GM18867 (cell line): ENCODE data around the gene ISOC2.
A peak's percentile ranks its signal among the peaks of the same experiment; 100 is the strongest.

ENCODE experiments used
- ATAC-seq: cut with Tn5 transposase; IDR thresholded peaks from one replicate; pipeline ENCODE4 v1.9.1; 2021; ENCODE audit warnings: mild to moderate bottlenecking, moderate library complexity; ENCODE audit not compliant: unreplicated experiment

The ISOC2 gene

GRCh38 chr19:55490478-55491432 lies 29.3 kb upstream of the ISOC2 start:
- ATAC-seq: no peak

GRCh38 chr19:55489711-55490477 lies 28.5 kb upstream of the ISOC2 start:
- ATAC-seq: no peak

DNA sequence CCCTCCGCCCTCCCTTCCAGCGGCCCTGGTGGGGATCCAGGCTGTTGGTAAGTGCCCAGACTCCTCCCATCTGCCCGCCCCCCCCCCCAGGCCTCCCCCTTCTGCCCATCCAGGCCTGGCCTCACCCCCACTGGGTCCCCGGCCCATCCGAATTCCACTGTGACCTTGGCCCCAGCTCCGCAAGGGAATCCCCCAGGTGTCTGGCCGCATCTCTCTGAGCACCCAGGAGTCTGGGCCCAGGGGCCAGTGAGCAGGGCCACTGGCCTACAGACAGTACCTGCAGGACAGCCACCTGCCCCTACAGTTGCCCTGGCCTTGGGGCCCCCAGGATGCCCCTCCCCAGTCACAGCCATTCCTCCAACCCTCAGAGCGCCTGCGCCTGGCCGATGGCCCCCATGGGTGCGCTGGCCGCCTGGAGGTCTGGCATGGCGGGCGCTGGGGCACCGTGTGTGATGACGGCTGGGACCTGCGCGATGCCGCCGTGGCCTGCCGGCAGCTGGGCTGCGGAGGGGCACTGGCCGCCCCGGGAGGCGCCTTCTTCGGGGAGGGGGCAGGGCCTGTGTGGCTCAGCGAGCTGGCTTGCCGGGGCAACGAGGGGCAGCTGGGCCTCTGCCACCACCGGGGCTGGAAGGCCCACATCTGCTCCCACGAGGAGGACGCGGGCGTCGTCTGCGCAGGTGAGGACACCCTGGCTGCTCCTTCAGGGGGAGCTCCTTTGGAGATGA lies 27.7 kb upstream of the ISOC2 start:
- ATAC-seq: no peak

GRCh38 chr19:55487924-55488687 lies 26.7 kb upstream of the ISOC2 start, which contains the start of gene SSC5D:
SSC5D (plus strand) TSS chr19:55488436; CDS start chr19:55488590, 154 bp downstream.
- ATAC-seq: no peak

DNA sequence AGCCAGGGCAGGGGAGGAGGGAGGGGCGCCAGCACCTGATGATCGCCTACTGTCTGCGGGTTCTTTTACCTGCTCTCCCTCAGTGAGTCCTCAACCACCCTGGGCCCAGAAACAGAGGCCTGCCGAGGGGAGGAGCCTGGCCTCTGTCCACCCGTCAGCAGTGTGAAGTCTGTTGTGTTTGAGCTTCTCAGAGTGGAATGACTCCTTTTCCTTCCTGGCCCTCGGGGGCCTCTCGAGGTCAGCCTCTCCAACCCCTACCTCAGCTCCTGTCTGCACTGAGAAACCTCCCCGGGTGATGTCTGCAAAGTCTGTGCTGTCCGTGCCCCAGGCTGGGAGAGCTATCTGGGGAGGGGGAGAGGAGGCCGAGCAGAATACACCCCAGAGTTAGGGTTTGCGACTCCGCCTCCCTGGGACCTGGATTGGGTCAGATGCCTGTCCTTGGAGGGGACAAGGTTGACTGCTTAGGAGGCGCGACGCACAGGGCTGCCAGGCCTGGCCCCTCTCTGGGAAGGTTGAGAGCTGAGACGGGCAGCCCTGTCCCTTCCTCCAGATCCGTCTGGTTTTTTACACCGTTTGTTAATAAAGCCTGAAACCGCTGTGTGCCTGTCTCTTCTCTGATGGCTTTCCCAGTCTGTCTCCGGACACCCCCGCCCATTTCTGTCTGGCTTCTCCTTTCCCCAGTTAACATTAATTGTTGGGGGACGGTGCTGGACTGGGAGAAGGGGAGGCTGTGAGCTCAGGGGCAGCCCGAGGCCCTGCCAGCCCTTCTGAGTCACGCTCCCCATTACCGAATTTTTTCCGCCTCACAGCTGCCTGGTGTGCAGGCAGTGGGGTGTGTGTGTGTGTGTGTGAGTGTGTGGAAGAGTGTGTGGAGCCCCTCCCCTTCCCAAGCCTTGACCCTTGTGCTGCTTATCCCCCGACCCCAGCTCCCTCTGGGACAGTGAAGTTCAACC lies 25.8 kb upstream of the ISOC2 start:
- no peak for ATAC-seq

DNA sequence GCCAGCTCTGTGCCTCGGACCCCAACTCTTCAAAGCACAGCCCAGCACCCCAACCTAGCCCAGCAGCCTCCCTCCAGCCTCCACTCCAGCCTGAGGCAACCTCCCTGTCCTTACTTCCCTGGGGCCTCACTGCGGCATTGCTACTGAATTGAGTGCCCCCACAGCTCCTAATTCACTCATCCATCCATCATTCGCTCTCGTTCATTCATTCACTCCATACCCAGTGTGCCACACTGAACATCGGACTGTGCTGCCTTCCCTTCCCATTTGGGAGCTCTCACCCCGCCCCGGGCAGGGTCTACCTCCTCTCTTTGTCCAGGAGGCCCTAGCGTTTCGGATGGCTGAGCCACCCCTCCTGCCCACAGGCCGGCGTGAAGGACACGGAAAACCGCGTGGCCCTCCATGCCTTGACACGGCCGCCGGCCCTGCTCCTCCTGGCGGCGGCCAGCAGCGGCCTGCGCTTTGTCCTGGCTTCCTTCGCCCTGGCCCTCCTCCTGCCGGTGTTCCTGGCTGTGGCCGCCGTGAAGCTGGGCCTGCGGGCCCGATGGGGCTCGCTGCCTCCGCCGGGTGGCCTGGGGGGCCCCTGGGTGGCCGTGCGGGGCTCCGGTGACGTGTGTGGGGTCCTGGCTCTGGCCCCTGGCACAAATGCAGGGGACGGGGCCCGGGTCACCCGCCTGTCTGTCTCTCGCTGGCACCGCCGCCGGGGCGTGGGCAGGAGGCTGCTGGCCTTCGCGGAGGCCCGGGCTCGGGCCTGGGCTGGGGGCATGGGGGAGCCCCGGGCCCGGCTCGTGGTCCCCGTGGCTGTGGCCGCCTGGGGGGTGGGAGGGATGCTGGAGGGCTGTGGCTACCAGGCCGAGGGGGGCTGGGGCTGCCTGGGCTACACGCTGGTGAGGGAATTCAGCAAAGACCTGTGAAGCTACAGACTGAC lies 24.9 kb upstream of the ISOC2 start:
- ATAC-seq: no peak

GRCh38 chr19:55485439-55486011 lies 24.1 kb upstream of the ISOC2 start:
- ATAC-seq: no peak

DNA sequence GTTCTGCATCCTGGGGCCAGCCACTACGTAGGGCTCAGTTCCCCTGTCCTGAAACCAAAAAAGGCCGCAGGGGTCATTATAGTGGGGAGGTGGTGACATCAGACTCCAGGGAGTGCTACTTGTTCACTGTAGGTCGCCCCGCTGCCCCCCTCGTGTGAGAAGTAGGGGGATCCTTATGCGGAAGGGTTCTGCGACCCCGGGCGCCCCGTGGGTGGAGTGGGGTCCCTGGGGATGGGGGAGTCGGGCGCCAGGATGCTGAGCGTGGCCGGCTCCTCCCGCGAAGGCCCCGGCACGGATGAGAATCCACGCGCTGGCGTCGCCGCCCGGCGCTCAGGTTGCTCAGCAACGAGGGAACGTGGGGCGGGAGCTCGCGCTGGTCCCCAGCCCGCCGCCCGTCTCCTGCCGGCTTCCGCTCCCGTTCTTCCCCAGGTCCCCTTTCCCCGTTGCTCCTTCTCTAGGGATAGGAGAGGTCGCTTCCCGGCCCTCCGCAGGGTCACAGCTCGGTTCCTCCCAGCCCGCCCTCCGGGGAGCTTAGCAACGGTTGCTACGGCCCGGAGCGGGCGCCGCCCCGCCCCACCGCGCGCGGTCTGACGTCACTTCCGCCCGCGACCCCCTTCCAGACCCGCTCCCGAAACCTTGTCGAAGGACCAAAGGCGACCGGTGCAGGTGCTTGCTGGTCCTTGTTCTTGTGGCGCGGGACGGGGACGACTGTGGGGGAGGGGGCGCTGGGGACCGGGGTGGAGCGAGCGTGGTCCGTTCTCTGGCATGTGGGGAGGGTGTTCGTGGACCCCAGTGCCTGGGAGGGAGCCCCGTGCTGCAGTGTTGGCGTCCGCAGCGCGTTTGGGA lies 23.4 kb upstream of the ISOC2 start, which contains the start of gene NAT14:
NAT14 (plus strand) TSS at position 596 of the 846 bp plus-strand sequence. CDS start 521 bp downstream, outside the sequence.
- peak; percentile 56 for ATAC-seq

- no peak for ATAC-seq
These were observed 22.5 kb upstream of the ISOC2 start for GRCh38 chr19:55483706-55484592.

DNA sequence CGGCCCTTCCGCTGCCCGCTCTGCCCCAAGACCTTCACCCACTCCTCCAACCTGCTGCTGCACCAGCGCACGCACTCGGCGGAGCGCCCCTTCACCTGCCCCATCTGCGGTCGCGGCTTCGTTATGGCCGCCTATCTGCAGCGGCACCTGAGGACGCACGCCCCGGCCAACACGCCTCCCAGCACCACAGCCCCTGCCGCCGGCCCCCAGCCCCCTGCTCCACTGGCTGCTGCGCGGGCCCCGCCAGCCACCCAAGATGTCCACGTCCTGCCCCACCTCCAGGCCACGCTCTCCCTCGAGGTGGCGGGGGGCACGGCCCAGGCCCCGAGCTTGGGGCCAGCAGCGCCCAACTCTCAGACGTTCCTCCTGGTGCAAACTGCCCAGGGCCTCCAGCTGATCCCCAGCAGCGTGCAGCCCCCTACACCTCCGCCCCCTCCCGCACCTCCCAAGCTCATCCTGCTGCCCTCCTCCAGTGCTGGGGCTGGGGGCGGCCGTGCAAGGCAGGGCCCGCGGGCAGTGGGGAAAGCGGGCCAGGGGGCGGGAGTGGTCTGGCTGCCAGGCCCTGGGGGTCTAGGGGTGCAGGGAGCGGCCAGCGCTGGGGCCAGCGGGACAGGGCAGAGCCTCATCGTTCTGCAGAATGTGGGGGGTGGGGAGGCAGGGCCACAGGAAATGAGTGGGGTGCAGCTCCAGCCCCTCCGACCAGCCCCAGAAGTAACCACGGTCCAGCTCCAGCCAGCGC lies 21.7 kb upstream of the ISOC2 start:
- ATAC-seq: no peak

DNA sequence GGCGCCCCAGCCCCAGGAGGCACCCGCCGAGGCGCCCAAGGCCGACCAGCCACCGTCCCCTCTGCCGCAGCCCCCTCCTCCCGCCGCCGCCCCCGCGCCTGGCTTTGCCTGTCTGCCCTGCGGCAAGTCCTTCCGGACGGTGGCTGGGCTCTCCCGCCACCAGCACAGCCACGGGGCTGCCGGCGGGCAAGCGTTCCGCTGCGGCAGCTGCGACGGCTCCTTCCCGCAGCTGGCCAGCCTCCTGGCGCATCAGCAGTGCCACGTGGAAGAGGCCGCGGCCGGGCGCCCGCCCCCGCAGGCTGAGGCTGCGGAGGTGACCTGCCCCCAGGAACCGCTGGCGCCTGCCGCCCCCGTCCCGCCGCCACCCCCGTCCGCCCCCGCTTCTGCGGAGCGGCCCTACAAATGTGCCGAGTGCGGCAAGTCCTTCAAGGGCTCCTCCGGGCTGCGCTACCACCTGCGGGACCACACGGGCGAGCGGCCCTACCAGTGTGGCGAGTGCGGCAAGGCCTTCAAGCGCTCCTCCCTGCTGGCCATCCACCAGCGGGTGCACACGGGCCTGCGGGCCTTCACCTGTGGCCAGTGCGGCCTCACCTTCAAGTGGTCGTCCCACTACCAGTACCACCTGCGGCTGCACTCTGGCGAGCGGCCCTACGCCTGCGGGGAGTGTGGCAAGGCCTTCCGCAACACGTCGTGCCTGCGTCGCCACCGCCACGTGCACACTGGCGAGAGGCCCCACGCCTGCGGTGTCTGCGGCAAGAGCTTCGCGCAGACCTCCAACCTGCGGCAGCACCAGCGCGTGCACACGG lies 20.9 kb upstream of the ISOC2 start:
- ATAC-seq: no peak

- no peak for ATAC-seq
These were observed 20.3 kb upstream of the ISOC2 start for GRCh38 chr19:55481794-55482155.

DNA sequence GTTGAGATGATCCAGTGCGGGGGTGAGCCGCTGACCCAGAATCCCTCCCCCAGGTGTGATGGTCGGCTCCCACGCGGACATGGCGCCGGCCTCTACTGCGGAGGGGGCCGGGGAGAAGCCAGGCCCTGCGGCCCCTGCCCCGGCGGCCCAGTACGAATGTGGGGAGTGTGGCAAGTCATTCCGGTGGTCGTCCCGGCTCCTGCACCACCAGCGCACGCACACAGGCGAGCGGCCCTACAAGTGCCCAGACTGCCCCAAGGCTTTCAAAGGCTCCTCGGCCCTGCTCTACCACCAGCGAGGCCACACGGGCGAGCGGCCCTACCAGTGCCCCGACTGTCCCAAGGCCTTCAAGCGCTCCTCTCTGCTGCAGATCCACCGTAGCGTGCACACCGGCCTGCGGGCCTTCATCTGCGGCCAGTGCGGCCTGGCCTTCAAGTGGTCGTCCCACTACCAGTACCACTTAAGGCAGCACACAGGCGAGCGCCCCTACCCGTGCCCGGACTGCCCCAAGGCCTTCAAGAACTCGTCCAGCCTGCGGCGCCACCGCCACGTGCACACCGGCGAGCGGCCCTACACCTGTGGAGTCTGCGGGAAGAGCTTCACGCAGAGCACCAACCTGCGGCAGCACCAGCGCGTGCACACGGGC lies 19.8 kb upstream of the ISOC2 start:
- no peak for ATAC-seq
